Endothelial cell (in vitro differentiated cells): ENCODE measurements around the gene TPRG1. TPM values are rescaled to one million over a fixed set of nuclear protein-coding genes. Genes with fewer than 3 reads are reported as not detected.
A peak's percentile ranks its signal among the peaks of the same experiment; 100 is the strongest.

Experiments
- DNase-seq: peaks from one replicate; pipeline ENCODE4 v3.0.0; 2021; ENCODE audit warnings: low spot score
- H3K27ac Mint-ChIP-seq: one replicate; pipeline ENCODE4 v1.8.0; 2021; ENCODE audit warnings: mixed read lengths, inconsistent platforms; ENCODE audit not compliant: unreplicated experiment
- H3K27me3 Mint-ChIP-seq: one replicate; pipeline ENCODE4 v1.8.0; 2021; ENCODE audit warnings: mild to moderate bottlenecking, moderate library complexity, mixed read lengths, inconsistent platforms; ENCODE audit not compliant: unreplicated experiment
- H3K36me3 Mint-ChIP-seq: one replicate; pipeline ENCODE4 v1.8.0; 2021; ENCODE audit warnings: mild to moderate bottlenecking, low read depth, mixed read lengths, inconsistent platforms; ENCODE audit not compliant: unreplicated experiment
- H3K4me1 Mint-ChIP-seq: one replicate; pipeline ENCODE4 v1.8.0; 2021; ENCODE audit warnings: mild to moderate bottlenecking, mixed read lengths, inconsistent platforms; ENCODE audit not compliant: unreplicated experiment
- H3K4me3 Mint-ChIP-seq: one replicate; pipeline ENCODE4 v1.8.0; 2021; ENCODE audit warnings: mild to moderate bottlenecking, mixed read lengths, inconsistent platforms; ENCODE audit not compliant: unreplicated experiment
- H3K9me3 Mint-ChIP-seq: one replicate; pipeline ENCODE4 v1.8.0; 2021; ENCODE audit warnings: mixed read lengths, inconsistent platforms; ENCODE audit not compliant: unreplicated experiment
- total RNA-seq: library from RNA; stranded (reverse); fragmentation: NEBNext Ultra II Directional; extraction: Animal tissue kit (Norgen Biotek cat#: 25700); gene quantifications from one replicate; pipeline ENCODE4 v1.2.1, GENCODE V29; 2021; ENCODE audit not compliant: unreplicated experiment
- TF ChIP-seq, protein P1 (sequence below): fragments of 200-600 bp; sonication (generic); IDR thresholded peaks from one replicate; pipeline ENCODE4 v1.5.0; 2021; ENCODE audit warnings: antibody characterized with exemption; ENCODE audit not compliant: unreplicated experiment

TPRG1 gene
- total RNA-seq, 1 donor from 2014 or later = 2.1 TPM

GRCh38 chr3:189269365-189269764, 97.6 kb downstream of the TPRG1 start:
- H3K27me3 Mint-ChIP-seq = no peaks in the 10 kb centered on the region
- H3K4me1 Mint-ChIP-seq = no peaks in the 10 kb centered on the region
- H3K4me3 Mint-ChIP-seq = no peak overlapping the region
- H3K27ac Mint-ChIP-seq = no peak overlapping the region
- no peaks in the 10 kb centered on the region for H3K9me3 Mint-ChIP-seq
- TF ChIP-seq, protein P1, sequence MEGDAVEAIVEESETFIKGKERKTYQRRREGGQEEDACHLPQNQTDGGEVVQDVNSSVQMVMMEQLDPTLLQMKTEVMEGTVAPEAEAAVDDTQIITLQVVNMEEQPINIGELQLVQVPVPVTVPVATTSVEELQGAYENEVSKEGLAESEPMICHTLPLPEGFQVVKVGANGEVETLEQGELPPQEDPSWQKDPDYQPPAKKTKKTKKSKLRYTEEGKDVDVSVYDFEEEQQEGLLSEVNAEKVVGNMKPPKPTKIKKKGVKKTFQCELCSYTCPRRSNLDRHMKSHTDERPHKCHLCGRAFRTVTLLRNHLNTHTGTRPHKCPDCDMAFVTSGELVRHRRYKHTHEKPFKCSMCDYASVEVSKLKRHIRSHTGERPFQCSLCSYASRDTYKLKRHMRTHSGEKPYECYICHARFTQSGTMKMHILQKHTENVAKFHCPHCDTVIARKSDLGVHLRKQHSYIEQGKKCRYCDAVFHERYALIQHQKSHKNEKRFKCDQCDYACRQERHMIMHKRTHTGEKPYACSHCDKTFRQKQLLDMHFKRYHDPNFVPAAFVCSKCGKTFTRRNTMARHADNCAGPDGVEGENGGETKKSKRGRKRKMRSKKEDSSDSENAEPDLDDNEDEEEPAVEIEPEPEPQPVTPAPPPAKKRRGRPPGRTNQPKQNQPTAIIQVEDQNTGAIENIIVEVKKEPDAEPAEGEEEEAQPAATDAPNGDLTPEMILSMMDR = no peak
- no peak for DNase-seq
- H3K36me3 Mint-ChIP-seq = no peaks in the 10 kb centered on the region

DNA sequence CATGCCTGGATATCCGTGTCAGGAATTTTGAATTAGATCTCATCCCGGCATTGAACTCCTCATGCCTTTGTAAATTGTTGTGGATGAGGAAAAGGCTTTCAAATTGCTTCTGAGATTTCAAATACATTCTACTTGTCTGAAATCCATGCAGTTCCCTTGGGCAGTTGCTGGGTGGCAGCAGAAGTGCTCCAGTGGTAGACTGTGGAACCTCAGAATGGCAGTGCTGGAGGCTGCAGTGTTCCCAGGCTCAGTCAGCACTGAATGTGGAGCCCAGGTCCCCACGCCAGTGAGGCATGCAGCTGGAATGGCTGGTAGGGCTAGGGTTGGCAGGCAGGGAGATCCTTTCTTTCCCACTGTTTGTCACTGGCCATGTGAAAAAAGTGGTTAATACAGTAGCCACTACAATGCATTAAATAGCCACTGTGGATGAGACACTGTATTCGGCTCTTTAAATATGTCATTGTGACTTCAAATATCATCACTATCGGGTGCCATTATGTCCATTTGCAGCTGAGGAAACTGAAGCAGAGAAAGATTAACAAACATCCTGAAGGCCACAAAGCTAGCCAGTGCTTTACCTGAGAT, 98.6 kb downstream of the TPRG1 start:
- peak; percentile 61 for DNase-seq
- H3K36me3 Mint-ChIP-seq = no peaks in the 10 kb centered on the region
- no peak overlapping the region for H3K4me3 Mint-ChIP-seq
- no peak overlapping the region for H3K27ac Mint-ChIP-seq
- no peaks in the 10 kb centered on the region for H3K9me3 Mint-ChIP-seq
- TF ChIP-seq, protein P1 = peak; percentile 15
- H3K4me1 Mint-ChIP-seq = no peaks in the 10 kb centered on the region
- H3K27me3 Mint-ChIP-seq = no peaks in the 10 kb centered on the region

DNA sequence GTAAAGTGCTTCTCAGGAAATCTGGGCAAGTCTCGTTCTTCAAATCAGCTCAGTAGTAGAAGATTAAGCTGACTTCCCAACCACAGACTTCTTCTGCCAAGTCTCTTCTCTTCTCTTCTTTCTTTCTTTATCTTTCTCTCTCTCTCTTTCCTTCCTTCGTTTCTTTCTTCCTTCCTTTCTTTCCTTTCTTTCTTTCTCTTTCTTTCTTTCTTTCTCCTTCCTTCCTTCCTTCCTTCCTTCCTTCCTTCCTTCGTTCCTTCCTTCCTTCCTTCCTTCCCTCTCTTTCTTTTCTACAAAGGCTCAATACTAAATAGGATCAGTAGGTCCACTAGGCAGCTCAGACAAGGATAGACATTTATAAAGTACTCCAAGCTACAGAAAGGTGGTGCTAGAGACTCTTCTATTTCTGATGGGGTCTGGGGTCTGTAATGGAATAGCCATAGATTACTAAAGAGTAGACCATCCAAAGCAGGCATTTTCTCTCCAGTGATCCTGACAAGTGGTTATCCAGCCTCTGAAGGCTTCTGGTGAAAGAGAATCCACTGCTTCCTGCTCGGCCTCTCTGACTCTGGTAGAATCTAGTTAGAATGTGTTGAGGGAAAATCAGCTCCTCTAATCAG, 100.8 kb downstream of the TPRG1 start:
- H3K27ac Mint-ChIP-seq = no peak overlapping the region
- TF ChIP-seq, protein P1 = peak; percentile 40
- peak; percentile 9 for DNase-seq
- no peaks in the 10 kb centered on the region for H3K9me3 Mint-ChIP-seq
- H3K27me3 Mint-ChIP-seq = no peaks in the 10 kb centered on the region
- H3K36me3 Mint-ChIP-seq = no peaks in the 10 kb centered on the region
- no peak overlapping the region for H3K4me3 Mint-ChIP-seq
- H3K4me1 Mint-ChIP-seq = no peaks in the 10 kb centered on the region

DNA sequence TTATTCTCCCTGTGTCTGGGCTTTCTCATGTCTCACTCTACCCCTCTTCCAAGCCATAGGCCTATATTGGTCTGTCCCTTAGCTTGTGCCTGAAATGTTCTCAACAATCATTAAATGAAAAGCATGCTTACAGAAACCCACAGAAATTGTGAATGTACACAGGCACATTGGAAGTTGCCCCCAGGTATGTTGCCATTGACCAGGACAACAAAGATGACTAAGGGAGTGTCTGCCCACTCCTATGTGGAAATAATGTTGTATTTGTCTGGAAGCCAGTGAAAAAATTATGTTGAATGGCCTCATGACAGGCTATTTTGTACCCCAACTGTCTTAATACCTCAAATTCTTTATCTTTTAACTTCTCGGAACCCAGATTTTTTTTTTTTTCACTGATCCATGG, 102.0 kb downstream of the TPRG1 start:
- DNase-seq = no peak
- Mint-ChIP-seq H3K27me3 (no peaks in the 10 kb centered on the region), H3K4me3 (no peak overlapping the region), H3K27ac (no peak overlapping the region), H3K4me1 (no peaks in the 10 kb centered on the region), H3K9me3 (no peaks in the 10 kb centered on the region), H3K36me3 (no peaks in the 10 kb centered on the region)
- TF ChIP-seq, protein P1 = no peak

DNA sequence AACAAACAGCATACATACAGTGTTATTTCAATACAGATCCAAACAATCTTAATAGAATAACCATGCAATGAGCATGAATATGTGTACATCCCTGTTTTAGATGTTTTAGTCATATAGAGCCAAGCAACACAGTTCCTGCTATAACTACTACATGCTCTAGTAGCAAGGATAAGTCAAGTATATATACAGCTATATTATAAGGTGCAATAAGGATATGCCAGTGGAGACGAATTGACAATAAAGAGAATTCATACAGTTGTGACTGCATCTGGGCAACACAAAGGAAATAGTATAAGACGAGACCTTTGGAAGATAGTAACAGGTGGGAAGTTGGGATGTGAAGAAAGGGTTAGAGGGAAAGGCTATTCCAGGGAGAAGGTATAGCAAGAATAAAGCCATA, 103.4 kb downstream of the TPRG1 start:
- no peak for DNase-seq
- H3K27me3 Mint-ChIP-seq = no peaks in the 10 kb centered on the region
- H3K4me1 Mint-ChIP-seq = no peaks in the 10 kb centered on the region
- H3K4me3 Mint-ChIP-seq = no peak overlapping the region
- no peak overlapping the region for H3K27ac Mint-ChIP-seq
- H3K9me3 Mint-ChIP-seq = no peaks in the 10 kb centered on the region
- TF ChIP-seq, protein P1 = no peak
- no peaks in the 10 kb centered on the region for H3K36me3 Mint-ChIP-seq
